HG02623 (cell line): Measurements from ENCODE around the gene LLPH.
A peak's percentile ranks its signal among the peaks of the same experiment; 100 is the strongest.

ENCODE experiments used
- ATAC-seq: cut with Tn5 transposase; IDR thresholded peaks from one replicate; pipeline ENCODE4 v1.9.1; 2021; ENCODE audit warnings: moderate library complexity; ENCODE audit not compliant: unreplicated experiment

Gene LLPH

DNA sequence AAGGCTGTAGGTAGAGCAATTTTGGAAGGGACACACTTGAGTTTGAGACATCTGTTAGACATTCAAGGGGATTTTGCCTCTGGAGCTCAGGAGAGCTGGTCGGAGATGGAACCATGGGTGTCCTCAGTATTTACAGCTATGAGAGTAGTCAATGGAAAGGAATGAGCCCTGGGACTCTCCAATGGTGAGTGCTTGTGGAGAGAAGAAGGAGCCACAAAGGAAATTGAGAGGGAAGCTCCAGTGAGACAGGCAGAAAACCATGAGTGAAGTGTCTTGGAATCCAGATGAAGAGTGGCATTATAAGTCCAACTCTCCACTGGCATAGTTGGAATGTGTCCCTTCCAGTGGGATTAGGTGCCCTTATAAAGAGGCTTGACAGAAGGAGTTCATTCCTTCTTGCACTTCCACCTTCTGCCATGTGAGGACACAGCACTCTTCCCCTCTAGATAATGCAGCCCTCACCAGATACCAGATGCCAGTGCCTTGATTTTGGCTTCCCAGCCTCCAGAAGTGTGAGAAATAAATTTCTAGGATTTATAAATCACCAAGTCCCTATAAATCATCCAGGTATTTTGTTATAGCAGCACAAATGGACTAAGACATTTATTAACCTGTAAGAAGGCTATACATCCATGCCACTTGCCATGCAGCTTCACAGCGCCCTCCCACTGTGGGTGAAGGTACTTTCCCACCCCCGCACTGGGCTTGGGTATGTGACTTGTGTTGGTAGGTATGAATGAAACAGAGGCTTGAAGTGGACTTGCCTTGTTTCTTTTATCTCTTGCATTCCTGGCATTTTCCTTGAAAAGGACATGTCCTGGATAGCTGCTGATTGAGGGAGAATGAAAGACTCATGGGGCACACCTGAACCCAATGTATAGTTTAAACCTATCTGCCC is 27.3 kb downstream of the LLPH start:
- ATAC-seq, result no peak

DNA sequence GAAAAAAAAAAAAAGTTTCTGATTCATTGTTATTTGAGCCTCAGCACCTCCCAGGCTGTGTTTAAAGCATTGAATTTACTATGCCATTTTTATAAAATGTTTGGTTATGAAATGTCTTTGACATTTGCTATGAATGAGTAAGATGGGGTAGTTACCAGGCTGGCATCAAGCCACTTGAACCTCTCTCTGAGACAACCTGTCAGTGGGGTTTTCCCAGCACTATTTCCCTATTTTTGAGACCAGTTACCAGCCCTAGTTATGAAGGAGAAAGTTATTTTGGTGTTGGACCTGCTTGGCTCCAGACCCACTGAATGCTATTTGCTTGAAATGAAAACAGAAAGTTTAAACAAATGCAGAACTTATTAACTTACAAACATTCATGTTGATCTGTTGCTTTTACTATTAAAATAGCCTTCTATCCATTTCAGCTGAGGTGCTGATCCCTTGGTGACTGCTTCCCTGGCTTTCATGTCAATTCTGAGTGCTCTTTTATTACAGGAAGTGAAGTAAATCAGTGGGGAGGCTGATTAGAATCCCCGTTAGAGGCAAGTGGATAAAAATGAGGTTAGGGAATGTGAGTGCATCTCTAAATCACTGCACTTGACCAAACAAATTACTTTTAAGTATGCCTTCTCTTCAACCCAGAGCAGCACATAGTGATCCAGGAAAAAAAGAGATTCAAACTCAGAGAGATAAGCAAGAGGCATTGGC is 37.8 kb downstream of the LLPH start:
- peak; percentile 41 for ATAC-seq

DNA sequence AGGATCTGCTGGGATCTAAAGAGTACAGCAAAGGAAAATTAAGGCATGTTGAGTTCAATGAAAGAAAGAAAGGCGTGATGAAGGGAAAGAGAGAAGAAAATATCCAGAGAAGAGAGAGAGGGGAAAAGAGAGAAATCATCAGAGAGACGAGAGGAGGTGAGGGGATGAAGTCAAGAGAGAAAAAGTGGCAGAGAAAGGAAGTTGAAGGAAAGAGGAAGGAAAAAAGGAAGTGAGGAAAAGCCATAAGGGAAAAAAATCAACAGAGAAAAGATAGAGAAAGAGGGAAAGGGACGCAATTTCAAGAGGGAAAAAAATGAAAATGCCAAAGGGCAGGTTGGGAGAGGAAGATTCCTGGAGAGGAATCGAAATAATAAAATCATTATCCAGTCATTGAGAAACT is 40.4 kb downstream of the LLPH start:
- no peak for ATAC-seq

DNA sequence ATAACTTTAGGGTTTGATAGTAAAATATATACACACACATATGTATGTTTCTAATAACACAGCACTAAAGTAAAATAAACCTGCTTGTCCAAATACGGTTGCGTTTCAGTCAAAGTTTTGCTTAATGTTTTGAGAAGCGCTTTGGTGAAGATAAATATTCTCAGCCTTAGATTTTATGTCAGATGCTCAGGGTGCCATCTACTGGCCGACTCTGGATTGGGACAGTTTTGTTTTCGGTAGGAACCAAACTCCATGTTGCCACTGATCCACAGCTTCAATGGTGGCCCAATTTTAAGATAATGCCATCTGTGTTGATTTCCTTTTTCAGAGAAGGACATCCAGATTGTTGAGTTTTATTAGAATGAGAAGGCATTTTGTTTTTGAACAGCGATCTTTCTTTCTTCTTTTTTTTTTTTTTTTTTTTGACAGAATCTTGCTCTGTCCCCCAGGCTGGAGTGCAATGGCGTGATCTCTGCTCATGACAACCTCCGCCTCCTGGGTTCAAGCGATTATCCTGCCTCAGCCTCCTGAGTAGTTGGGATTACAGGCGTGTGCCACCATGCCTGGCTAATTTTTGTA is 43.1 kb downstream of the LLPH start:
- no peak for ATAC-seq

DNA sequence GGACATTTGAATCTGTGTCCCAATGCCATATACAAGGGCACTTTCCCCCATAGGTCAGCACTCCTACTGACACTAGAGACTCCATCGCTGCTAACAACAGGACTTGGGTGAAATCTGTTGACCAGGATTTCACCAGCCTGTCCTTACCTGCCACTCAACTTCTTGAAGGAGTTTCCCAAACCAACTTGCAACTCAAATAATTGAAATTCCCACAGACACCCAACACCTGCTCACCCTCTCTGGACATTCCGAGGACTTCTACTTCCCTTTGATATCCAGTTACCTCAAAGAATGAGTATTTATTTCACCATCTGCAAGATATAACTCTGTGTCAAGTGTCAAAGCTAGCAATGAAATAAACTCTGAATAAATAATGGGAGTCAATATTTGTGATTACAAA is 44.6 kb downstream of the LLPH start:
- no peak for ATAC-seq

DNA sequence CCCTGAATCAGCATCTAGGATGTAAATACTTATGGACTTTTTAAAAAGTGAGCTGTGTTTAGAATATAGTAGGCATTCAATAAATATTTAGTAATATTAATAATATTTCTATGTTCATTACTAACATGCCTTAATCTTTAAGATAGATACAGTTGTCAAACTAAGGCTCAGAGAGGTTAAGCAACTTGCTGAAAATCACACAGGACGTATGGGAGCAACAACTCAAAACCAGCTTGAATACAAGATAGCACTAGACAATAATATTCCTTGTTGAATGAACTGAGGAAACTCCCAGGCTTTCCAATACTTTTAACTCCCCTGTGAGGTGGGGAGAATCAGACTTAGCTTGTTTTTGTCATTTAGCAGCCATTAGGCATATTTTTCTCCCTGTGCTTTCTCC is 45.3 kb downstream of the LLPH start:
- no peak for ATAC-seq

DNA sequence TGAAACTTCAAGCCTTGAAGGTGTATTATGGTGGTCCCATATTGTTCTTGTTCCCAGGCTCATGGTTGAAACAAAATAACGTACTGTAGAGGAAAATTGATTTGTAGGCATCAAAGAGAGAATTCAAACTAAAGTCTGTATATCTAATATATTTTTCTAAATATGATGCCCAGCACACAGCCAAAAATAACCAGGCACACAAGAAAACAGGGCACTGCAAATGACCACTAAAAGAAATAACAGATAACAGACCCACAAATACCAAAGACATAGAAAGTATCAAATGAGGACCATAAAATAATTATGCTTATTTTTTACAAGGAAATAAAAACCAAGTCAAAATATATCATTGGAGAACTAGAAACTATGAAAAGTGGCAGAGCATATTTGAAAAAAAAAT is 46.8 kb downstream of the LLPH start:
- ATAC-seq, result no peak

DNA sequence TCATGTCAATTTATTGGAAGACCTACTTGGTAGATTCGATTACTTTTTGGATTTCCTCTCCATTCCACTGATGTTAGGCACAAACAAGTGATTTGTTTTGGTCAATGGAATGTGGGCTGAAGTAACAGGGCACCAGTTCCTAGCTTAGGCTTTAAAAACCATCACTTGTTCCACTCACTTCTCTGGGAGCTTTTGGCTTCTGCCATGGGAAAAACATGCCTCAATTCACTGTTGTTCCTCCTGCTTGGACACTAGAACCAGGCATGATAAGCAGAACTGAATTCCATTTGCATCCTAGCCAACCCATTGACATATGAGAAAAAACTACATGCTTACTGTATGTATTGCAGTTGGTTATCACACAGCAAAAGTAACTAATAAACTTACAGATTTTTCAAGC is 47.8 kb downstream of the LLPH start:
- ATAC-seq, result no peak

DNA sequence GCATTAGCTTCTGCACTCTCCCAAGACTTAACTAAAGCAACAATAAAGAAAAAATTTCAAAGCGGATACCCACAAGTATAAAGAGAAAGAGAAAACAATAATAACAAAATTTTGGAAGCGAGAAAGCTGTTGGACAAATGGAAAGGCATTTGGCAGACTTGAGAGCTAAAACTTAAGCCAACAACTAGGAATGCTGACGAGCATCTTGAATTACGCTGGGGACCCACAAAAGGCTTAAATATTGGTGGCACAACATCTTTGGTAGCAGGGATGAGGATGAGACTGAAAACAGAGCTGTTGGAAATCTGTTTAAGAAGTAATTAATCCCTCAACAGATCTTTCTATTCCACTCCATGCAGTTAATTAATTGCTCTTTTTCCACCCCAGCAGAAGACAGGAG is 49.8 kb downstream of the LLPH start:
- ATAC-seq, result no peak

DNA sequence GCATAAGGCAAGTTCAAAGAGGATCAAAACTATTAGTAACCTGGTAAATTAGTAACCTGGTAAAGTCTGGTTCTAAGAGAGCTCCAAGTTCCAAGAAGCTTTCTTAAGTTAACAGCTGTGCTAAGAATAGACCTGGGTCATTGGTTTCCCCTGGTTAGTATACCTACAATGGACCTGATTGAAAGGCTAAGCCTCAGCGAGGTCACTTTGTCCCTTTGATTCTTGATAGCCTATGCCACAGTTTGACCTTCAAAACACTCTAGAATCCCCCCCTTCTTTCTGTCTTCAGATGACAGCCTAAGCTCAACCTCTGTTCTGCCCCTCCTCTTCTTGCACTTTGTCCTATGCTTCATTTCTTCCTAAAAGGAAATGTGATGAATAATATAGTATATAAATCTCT is 53.0 kb downstream of the LLPH start:
- no peak for ATAC-seq

DNA sequence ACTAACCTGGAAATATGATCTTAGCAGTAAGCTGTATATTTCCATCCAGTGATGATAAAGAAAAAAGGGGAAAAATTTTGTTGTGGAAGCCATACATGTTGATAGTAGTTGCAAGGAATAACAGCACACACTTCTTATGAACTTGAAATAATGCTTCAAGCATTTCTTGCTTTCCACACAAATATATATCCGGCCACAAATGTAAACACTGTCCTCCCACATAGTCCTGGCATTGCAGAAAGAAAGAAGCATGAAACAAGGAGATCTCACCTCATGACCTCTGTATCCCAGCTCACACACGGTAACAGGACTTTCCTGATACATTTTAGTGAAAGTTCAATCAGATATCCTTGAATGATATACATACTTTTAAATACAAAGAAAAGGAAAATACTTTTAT is 56.0 kb downstream of the LLPH start:
- ATAC-seq, result no peak

DNA sequence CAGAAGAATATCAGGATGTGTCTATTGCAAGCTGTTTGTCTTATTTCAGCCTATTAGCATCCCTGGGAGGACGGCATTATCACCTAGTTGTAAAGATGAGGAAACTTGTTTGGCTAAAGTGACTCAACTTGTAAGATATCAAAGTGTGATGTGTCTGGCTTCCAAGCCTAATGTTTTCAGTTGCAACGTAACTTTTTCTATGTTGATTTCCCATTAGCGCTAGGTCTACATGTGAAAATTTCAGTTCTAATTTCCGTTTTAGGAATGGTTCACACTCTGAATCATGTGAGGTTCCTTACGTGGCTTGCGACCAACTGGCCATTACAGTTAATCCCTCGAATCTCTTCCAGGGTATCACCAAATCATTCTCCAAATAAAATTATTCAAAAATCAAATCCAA is 58.0 kb downstream of the LLPH start:
- ATAC-seq, result peak; percentile 41

DNA sequence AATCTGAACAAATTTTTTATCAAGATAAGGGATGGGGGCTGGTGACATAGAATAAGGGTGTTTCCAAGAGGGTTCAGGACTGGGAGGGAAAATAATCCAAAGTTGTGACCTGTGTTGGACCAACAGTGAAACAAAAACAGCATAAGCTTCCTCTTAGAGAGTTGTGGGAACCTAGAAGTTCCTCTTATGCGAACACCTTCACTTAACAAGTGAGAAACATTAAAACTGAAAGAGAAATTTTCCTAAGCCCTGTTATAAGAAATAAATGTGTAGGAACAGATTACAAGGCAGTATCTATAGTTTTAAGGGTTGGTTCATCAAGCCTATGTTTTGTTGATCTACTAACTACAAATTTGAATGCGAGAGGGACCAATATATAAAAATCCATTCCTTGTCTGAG is 58.4 kb downstream of the LLPH start:
- ATAC-seq, result peak; percentile 65

DNA sequence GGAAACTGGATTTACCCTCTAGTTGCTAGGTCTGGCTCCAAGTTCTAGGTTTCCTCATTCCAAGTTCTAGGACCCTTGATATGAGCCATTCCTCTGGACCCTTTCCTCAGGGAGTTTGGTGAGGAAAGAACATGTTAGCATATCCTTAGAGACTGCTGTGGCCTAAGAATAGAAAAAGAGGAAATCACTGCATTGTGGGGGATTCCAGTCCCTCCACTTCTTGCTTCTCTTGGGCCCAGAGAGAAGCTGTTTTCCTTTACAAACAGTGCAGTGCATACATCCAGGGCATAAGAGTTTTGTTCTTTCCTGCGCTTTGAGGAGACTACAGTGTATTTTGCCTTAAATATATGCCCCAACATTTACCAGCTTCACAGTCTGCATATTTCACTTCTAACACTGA is 59.0 kb downstream of the LLPH start:
- no peak for ATAC-seq

DNA sequence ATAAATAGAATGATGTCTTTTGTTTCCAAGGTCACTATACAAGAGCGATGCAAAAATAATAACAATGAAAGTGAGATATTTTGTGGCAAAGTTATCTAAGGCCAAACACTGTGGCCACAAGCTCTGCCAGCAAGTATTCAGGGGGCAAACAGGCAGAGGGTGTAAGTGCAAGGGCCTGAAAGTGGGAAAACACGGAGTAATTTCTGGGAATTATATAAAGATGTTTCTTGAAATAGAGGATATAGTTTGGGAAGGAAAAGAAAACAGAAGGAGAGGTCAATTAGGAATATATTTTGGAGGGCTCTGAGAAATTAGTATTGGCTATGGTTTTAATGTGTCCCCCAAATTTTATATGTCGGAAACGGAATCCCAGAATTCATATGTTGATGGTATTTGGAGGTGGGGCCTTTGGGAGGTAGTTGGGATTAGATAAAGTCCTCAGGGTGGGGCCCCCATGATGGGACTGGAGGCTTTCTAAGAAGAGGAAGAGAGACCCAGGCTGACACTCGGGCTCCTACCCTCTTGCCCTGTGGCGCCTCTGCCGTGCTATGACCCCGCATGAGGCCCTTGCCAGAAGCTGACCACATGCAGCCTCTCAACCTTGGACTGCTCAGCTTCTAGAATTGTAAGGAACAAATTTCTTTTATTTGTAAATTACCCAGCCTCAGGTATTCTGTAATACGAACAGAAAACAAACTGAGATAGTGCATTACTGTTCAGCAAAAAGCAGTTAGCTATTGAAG is 60.0 kb downstream of the LLPH start:
- no peak for ATAC-seq

DNA sequence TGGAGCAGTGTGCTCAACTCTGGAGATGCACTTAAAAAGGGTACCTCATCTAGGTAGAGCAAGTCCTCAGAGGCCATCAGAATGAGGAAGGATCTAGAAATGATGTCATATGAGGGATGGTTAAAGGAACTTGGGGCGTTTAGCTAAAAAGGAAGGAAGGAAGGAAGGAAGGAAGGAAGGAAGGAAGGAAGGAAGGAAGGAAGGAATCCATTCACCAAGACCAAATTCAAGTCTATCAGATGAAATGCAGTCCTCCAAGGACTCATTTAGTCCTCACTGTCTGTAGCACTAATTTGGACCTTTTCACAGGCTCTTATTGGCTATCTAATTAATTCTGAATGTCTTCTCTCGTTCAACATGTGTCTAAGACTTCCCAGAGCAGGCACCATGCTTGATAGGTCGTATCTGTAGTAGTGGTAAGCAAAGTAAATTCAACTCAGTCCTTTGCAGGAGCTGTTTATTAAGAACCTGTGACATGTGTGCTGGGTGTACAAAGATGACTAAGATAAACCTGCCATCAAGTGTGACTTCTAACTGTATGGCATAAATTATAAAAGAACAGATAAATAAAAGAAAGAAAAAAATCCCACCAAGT is 63.5 kb downstream of the LLPH start:
- ATAC-seq, result peak; percentile 19
